ENCODE data around the gene PCDH15.

- TF ChIP-seq EZH2 (IDR thresholded peaks at IDR 0.05; ENCODE audit: borderline replicate concordance, low read depth, low read length, poor library complexity, severe bottlenecking) (no peak), CTCF (conservative IDR thresholded peaks at IDR 0.05; ENCODE audit: low read depth, low read length) (no peak)
Observed at GRCh38 chr10:53841483-53842145, 959.4 kb downstream of the PCDH15 start.

All from A673 (cell line).